HCT116 (cell line): ENCODE results near the gene CGNL1. TPM values are rescaled to one million over a fixed set of nuclear protein-coding genes. Genes with fewer than 3 reads are reported as not detected.

Experiments
- ATAC-seq: fragments of 200-7000 bp; cut with Tn5 transposase; 2 replicates; pipeline ENCODE4 v1.9.1; 2020; ENCODE audit warnings: mild to moderate bottlenecking, moderate library complexity
- BruUV-seq: library from RNA; stranded (reverse); fragments of 400-500 nt; replicated peaks from 2 replicates; lab custom pipeline; 2021; lab: Mats Ljungman, UMichigan
- CTCF ChIA-PET: fragments of 300-600 bp; sonication (Branson Sonifier 250); formaldehyde crosslinking; loops from one replicate; lab custom pipeline; 2021; ENCODE audit warnings: antibody characterized with exemption; lab: Charles Lee
- POLR2A ChIA-PET: fragments of 300-600, 350-600 bp; sonication (Branson Sonifier 250); formaldehyde crosslinking; loops from one replicate; lab custom pipeline; 2021; ENCODE audit warnings: antibody characterized with exemption; lab: Charles Lee
- RAD21 ChIA-PET, 2 experiments: fragments of 300-600 bp; sonication (Branson Sonifier 250); formaldehyde crosslinking; loops; one replicate each; lab custom pipeline; 2023; ENCODE audit warnings: low total read pairs in 2 of 2; ENCODE audit not compliant: uncharacterized antibody in 2 of 2, unreplicated experiment in 2 of 2, low non-redundant PET in 1 of 2; lab: Charles Lee
- DNase-seq: peaks from one replicate; pipeline ENCODE4 v3.0.0-alpha.2; 2010; ENCODE audit warnings: low read depth, low spot score
- H2AFZ ChIP-seq: fragments of 200-600 bp; shearing (Covaris generic), sonication (generic); 2 replicates; pipeline ENCODE4 v1.6.1; 2017; ENCODE audit warnings: low read depth, mixed run types, mixed read lengths, antibody characterized with exemption, low read length; ENCODE audit not compliant: poor library complexity, severe bottlenecking
- H3K27ac ChIP-seq: 2 replicates; pipeline ENCODE4 v1.5.1; 2012; ENCODE audit warnings: low read depth, low read length
- H3K27me3 ChIP-seq: fragments of 200-600 bp; sonication (generic); 2 replicates; pipeline ENCODE4 v1.6.1; 2016; ENCODE audit warnings: mixed run types, low read length, mixed read lengths; ENCODE audit not compliant: insufficient read depth
- H3K36me3 ChIP-seq, 2 experiments: fragments of 200-500 bp in 1 of 2; fragments of 200-600 bp in 1 of 2; sonication (Bioruptor generic) in 1 of 2; sonication (generic) in 1 of 2; 2 replicates each; pipeline versions ENCODE4 v1.5.1 to v1.6.1; 2014 to 2016; ENCODE audit warnings: low read length in 2 of 2, inconsistent platforms in 1 of 2, mixed read lengths in 1 of 2, mixed run types in 1 of 2; ENCODE audit not compliant: insufficient read depth in 2 of 2, control insufficient read depth in 1 of 2
- H3K4me1 ChIP-seq, 2 experiments: fragments of 200-600 bp in 1 of 2; sonication (generic) in 1 of 2; 2 replicates each; pipeline versions ENCODE4 v1.5.1 to v1.6.1; 2012 to 2017; ENCODE audit warnings: low read length in 2 of 2, inconsistent platforms in 1 of 2, mild to moderate bottlenecking in 1 of 2, mixed read lengths in 1 of 2, mixed run types in 1 of 2, moderate library complexity in 1 of 2; ENCODE audit not compliant: insufficient read depth in 2 of 2, control insufficient read depth in 1 of 2
- H3K4me2 ChIP-seq: fragments of 200-600 bp; sonication (generic); 2 replicates; pipeline ENCODE4 v1.6.1; 2017; ENCODE audit warnings: mixed run types, low read length, mixed read lengths
- H3K4me3 ChIP-seq, 2 experiments: fragments of 200-600 bp in 1 of 2; sonication (generic) in 1 of 2; replicated peaks in 1 of 2; 2 replicates each; pipeline ENCODE4 v1.5.1; 2011 to 2016; ENCODE audit warnings: low read length in 2 of 2, control low read depth in 1 of 2, low read depth in 1 of 2, mild to moderate bottlenecking in 1 of 2, mixed read lengths in 1 of 2, mixed run types in 1 of 2
- H3K79me2 ChIP-seq: fragments of 200-600 bp; sonication (generic); 2 replicates; pipeline ENCODE4 v1.6.1; 2017; ENCODE audit warnings: mild to moderate bottlenecking, mixed run types, low read length, moderate library complexity, mixed read lengths; ENCODE audit not compliant: insufficient read depth
- H3K9ac ChIP-seq: fragments of 200-600 bp; sonication (generic); 2 replicates; pipeline ENCODE4 v1.6.1; 2016; ENCODE audit warnings: low read length, mixed read lengths
- H3K9me2 ChIP-seq: fragments of 200-600 bp; sonication (generic), shearing (Covaris generic); 2 replicates; pipeline ENCODE4 v1.6.1; 2017; ENCODE audit warnings: mixed run types, mild to moderate bottlenecking, moderate library complexity; ENCODE audit not compliant: insufficient read depth
- H3K9me3 ChIP-seq, 2 experiments: fragments of 200-500 bp in 1 of 2; fragments of 200-600 bp in 1 of 2; sonication (Bioruptor generic) in 1 of 2; sonication (generic) in 1 of 2; 2 replicates each; pipeline ENCODE4 v1.6.1; 2014 to 2017; ENCODE audit warnings: low read length in 2 of 2, mixed read lengths in 2 of 2, inconsistent platforms in 1 of 2, low read depth in 1 of 2, mild to moderate bottlenecking in 1 of 2, mixed run types in 1 of 2, moderate library complexity in 1 of 2; ENCODE audit not compliant: control insufficient read depth in 1 of 2, insufficient read depth in 1 of 2
- H4K20me1 ChIP-seq: fragments of 200-600 bp; sonication (generic), shearing (Covaris generic); 2 replicates; pipeline ENCODE4 v1.6.1; 2017; ENCODE audit warnings: mixed run types, mild to moderate bottlenecking, moderate library complexity; ENCODE audit not compliant: insufficient read depth
- CBX3 ChIP-seq: IDR thresholded peaks from 2 replicates; pipeline ENCODE4 v1.6.1; 2012; ENCODE audit warnings: low read depth
- CEBPB ChIP-seq: IDR thresholded peaks from 2 replicates; pipeline ENCODE4 v1.6.1; 2012; ENCODE audit warnings: low read depth
- EGR1 ChIP-seq: IDR thresholded peaks from 2 replicates; pipeline ENCODE4 v1.6.1; 2012; ENCODE audit warnings: low read depth
- ELF1 ChIP-seq: IDR thresholded peaks from 2 replicates; pipeline ENCODE4 v1.6.1; 2012; ENCODE audit warnings: low read depth, borderline replicate concordance
- EZH2 ChIP-seq: fragments of 200-600 bp; sonication (generic); IDR thresholded peaks from 2 replicates; pipeline ENCODE4 v1.6.1; 2017; ENCODE audit warnings: antibody characterized with exemption, mixed run types
- FOSL1 ChIP-seq: IDR thresholded peaks from 2 replicates; pipeline ENCODE4 v1.6.1; 2012; ENCODE audit warnings: low read depth
- JUND ChIP-seq: IDR thresholded peaks from 2 replicates; pipeline ENCODE4 v1.6.1; 2012
- POLR2A ChIP-seq: IDR thresholded peaks from 2 replicates; pipeline ENCODE4 v1.7.0; 2011; ENCODE audit warnings: borderline replicate concordance; ENCODE audit not compliant: insufficient read depth, insufficient read length; ENCODE audit errors: extremely low read depth
- POLR2AphosphoS5 ChIP-seq: IDR thresholded peaks from 2 replicates; pipeline ENCODE4 v1.6.1; 2011; ENCODE audit warnings: mild to moderate bottlenecking, low read depth, low read length, moderate library complexity
- RAD21 ChIP-seq: IDR thresholded peaks from 2 replicates; pipeline ENCODE4 v1.6.1; 2012; ENCODE audit warnings: low read depth, mild to moderate bottlenecking
- SIN3A ChIP-seq: IDR thresholded peaks from 2 replicates; pipeline ENCODE4 v1.6.1; 2012; ENCODE audit warnings: low read depth
- SP1 ChIP-seq: IDR thresholded peaks from 2 replicates; pipeline ENCODE4 v1.6.1; 2012; ENCODE audit warnings: low read depth
- SRF ChIP-seq: IDR thresholded peaks from 2 replicates; pipeline ENCODE4 v1.6.1; 2012; ENCODE audit warnings: low read depth
- TCF7L2 ChIP-seq: IDR thresholded peaks from 2 replicates; pipeline ENCODE4 v1.7.0; 2011; ENCODE audit warnings: borderline replicate concordance, inconsistent platforms; ENCODE audit not compliant: insufficient read depth, insufficient read length; ENCODE audit errors: extremely low read depth
- ZFX ChIP-seq: fragments of 450-650 bp; IDR thresholded peaks from 2 replicates; pipeline ENCODE4 v1.6.1; 2017
- intact Hi-C: fragments of 100-400 bp; cut with micrococcal nuclease; formaldehyde crosslinking; loops from 2 replicates; pipeline ENCODE4 v1.10.0; 2022
- total RNA-seq: library from RNA; stranded (reverse); gene quantifications from one replicate; pipeline ENCODE4 v1.2.1, GENCODE V29; 2021; ENCODE audit not compliant: unreplicated experiment
- TF ChIP-seq, protein P1 (sequence below): IDR thresholded peaks from 2 replicates; pipeline ENCODE4 v1.6.1; 2012
- TF ChIP-seq, protein P2 (sequence below): IDR thresholded peaks from 2 replicates; pipeline ENCODE4 v1.6.1; 2012
- TF ChIP-seq, protein P3 (sequence below): IDR thresholded peaks from 2 replicates; pipeline ENCODE4 v1.6.1; 2012; ENCODE audit warnings: low read depth
- TF ChIP-seq, protein P4 (sequence below): IDR thresholded peaks from 2 replicates; pipeline ENCODE4 v1.6.1; 2011; ENCODE audit warnings: mild to moderate bottlenecking, low read length, moderate library complexity; ENCODE audit not compliant: insufficient replicate concordance; ENCODE audit errors: extremely low read depth

Gene CGNL1
- total RNA-seq, 1 experiment from 2014 or later = 2.2 TPM

DNA sequence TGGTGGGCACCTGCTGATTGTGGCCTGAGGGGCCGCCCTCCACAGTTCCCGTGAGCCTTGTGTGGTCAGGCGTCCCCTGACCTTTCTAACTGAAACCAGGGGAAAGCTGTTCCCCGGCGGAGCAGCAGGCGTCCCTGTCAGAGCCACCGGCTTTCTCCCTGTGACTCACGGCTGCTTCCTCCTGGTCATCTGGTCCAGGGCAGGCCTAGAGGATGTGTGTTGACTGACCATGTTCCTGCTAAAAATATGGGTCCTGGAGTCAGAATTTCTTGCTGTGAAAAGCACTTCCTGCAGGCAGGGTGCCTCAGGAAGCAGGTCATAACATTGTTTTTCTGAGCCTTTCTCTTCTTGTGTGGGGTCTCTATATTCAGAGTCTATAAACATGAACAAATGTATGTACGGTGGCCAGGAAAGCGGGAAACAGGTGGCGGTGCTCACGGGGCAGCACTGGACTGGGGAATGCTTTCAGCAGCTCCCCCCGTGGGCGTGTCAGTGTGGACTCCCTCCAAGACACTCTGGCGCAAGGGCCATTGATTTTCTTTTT lies 38.4 kb upstream of the CGNL1 start:
- Histone ChIP-seq H2AFZ (no peak overlapping the region), H3K36me3 (no peaks in the 10 kb centered on the region), H3K4me2 (no peak overlapping the region), H3K27ac (no peak overlapping the region), H3K9ac (no peak overlapping the region), H3K9me3 (no peaks in the 10 kb centered on the region), H3K9me2 (no peaks in the 10 kb centered on the region), H3K4me1 (peaks cover 5 to 17% of the 10 kb centered on the region in 2 experiments; a peak in 3 of 4 replicates), H4K20me1 (no peaks in the 10 kb centered on the region), H3K4me3 (no peak overlapping the region)
- ChIA-PET CTCF (interaction anchor here (0.6 to 11.1 kb wide), 2 partner anchors 36 to 191 kb away, joined by 5 to 338 read pairs; no protein-coding TSS in a partner anchor), POLR2A (no interaction called here)
- no peak for DNase-seq
- no TSS peak for BruUV-seq
- no peak for ATAC-seq
- intact Hi-C loops = no loop called here
- TF ChIP-seq SIN3A (no peak), POLR2A (no peak), CBX3 (no peak), EZH2 (no peak), SRF (no peak), ZFX (no peak), TCF7L2 (no peak), SP1 (no peak), POLR2AphosphoS5 (no peak), RAD21 (no peak), JUND (no peak), EGR1 (no peak), FOSL1 (no peak), ELF1 (no peak), CEBPB (no peak)
- TF ChIP-seq, protein P1, sequence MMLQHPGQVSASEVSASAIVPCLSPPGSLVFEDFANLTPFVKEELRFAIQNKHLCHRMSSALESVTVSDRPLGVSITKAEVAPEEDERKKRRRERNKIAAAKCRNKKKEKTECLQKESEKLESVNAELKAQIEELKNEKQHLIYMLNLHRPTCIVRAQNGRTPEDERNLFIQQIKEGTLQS = no peak
- TF ChIP-seq, protein P2, sequence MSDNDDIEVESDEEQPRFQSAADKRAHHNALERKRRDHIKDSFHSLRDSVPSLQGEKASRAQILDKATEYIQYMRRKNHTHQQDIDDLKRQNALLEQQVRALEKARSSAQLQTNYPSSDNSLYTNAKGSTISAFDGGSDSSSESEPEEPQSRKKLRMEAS = no peak
- TF ChIP-seq, protein P3, sequence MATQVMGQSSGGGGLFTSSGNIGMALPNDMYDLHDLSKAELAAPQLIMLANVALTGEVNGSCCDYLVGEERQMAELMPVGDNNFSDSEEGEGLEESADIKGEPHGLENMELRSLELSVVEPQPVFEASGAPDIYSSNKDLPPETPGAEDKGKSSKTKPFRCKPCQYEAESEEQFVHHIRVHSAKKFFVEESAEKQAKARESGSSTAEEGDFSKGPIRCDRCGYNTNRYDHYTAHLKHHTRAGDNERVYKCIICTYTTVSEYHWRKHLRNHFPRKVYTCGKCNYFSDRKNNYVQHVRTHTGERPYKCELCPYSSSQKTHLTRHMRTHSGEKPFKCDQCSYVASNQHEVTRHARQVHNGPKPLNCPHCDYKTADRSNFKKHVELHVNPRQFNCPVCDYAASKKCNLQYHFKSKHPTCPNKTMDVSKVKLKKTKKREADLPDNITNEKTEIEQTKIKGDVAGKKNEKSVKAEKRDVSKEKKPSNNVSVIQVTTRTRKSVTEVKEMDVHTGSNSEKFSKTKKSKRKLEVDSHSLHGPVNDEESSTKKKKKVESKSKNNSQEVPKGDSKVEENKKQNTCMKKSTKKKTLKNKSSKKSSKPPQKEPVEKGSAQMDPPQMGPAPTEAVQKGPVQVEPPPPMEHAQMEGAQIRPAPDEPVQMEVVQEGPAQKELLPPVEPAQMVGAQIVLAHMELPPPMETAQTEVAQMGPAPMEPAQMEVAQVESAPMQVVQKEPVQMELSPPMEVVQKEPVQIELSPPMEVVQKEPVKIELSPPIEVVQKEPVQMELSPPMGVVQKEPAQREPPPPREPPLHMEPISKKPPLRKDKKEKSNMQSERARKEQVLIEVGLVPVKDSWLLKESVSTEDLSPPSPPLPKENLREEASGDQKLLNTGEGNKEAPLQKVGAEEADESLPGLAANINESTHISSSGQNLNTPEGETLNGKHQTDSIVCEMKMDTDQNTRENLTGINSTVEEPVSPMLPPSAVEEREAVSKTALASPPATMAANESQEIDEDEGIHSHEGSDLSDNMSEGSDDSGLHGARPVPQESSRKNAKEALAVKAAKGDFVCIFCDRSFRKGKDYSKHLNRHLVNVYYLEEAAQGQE = no peak
- TF ChIP-seq, protein P4, sequence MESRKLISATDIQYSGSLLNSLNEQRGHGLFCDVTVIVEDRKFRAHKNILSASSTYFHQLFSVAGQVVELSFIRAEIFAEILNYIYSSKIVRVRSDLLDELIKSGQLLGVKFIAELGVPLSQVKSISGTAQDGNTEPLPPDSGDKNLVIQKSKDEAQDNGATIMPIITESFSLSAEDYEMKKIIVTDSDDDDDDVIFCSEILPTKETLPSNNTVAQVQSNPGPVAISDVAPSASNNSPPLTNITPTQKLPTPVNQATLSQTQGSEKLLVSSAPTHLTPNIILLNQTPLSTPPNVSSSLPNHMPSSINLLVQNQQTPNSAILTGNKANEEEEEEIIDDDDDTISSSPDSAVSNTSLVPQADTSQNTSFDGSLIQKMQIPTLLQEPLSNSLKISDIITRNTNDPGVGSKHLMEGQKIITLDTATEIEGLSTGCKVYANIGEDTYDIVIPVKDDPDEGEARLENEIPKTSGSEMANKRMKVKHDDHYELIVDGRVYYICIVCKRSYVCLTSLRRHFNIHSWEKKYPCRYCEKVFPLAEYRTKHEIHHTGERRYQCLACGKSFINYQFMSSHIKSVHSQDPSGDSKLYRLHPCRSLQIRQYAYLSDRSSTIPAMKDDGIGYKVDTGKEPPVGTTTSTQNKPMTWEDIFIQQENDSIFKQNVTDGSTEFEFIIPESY = no peak
- TF ChIP-seq, all 23 proteins: peak for 0
- RAD21 ChIA-PET = no interaction called here
- Histone ChIP-seq H3K79me2 (no peaks in the 10 kb centered on the region), H3K27me3 (no peaks in the 10 kb centered on the region)
